ENCODE data around the gene NDST4. TPM values are rescaled to one million over a fixed set of nuclear protein-coding genes. Genes with fewer than 3 reads are reported as not detected.
"Not testable (repeated sequence)": the region's sequence is repeated elsewhere in the genome, so short reads cannot be mapped to it uniquely, and the experiment has no call there.

NDST4 gene
- total RNA-seq, 1 donor from 2014 or later: not detected

GRCh38 chr4:115076691-115077090 is 36.7 kb downstream of the NDST4 start:
- no peak for ATAC-seq
- intact Hi-C loops (cut with micrococcal nuclease): no loop called here
- DNase-seq: no peak

GRCh38 chr4:115058533-115058932 is 54.9 kb downstream of the NDST4 start:
- no peak for DNase-seq
- intact Hi-C loops (cut with micrococcal nuclease): no loop called here
- no peak for ATAC-seq

GRCh38 chr4:115054836-115055235 is 58.6 kb downstream of the NDST4 start:
- intact Hi-C loops (cut with micrococcal nuclease): no loop called here
- ATAC-seq (no peak), DNase-seq (no peak)

GRCh38 chr4:115053313-115053712 is 60.1 kb downstream of the NDST4 start:
- DNase-seq (no peak), ATAC-seq (no peak)
- intact Hi-C loops (cut with micrococcal nuclease): no loop called here

- intact Hi-C loops (cut with micrococcal nuclease): no loop called here
- DNase-seq (no peak), ATAC-seq (no peak)
Observed at GRCh38 chr4:115042496-115042895, 70.9 kb downstream of the NDST4 start.

GRCh38 chr4:115030281-115030680 is 83.1 kb downstream of the NDST4 start:
- intact Hi-C loops (cut with micrococcal nuclease): no loop called here
- no peak for DNase-seq
- ATAC-seq: no peak

GRCh38 chr4:115028682-115029410 is 84.6 kb downstream of the NDST4 start:
- intact Hi-C loops (cut with micrococcal nuclease): no loop called here
- no peak for DNase-seq
- no peak for ATAC-seq

- ATAC-seq (no peak), DNase-seq (no peak)
- intact Hi-C loops (cut with micrococcal nuclease): no loop called here
Observed at GRCh38 chr4:114999880-115000279, 113.5 kb downstream of the NDST4 start.

- DNase-seq: no peak
- intact Hi-C loops (cut with micrococcal nuclease): no loop called here
- ATAC-seq: no peak
Observed at GRCh38 chr4:114998316-114998715, 115.1 kb downstream of the NDST4 start.

- intact Hi-C loops (cut with micrococcal nuclease): no loop called here
- DNase-seq: no peak
- no peak for ATAC-seq
Observed at GRCh38 chr4:114997576-114998247, 115.7 kb downstream of the NDST4 start.

- intact Hi-C loops (cut with micrococcal nuclease): no loop called here
- DNase-seq (no peak), ATAC-seq (no peak)
Observed at GRCh38 chr4:114986133-114986532, 127.3 kb downstream of the NDST4 start.

GRCh38 chr4:114980932-114981708 is 132.3 kb downstream of the NDST4 start:
- ATAC-seq (no peak), DNase-seq (no peak)
- intact Hi-C loops (cut with micrococcal nuclease): no loop called here

- intact Hi-C loops (cut with micrococcal nuclease); ATAC-seq; DNase-seq: not testable (repeated sequence)
Observed at GRCh38 chr4:114980399-114980798, 133.0 kb downstream of the NDST4 start.

GRCh38 chr4:114976901-114977300 is 136.5 kb downstream of the NDST4 start:
- ATAC-seq (no peak), DNase-seq (no peak)
- intact Hi-C loops (cut with micrococcal nuclease): no loop called here

- ATAC-seq: no peak
- no peak for DNase-seq
- intact Hi-C loops (cut with micrococcal nuclease): no loop called here
Observed at GRCh38 chr4:114964026-114964425, 149.4 kb downstream of the NDST4 start.

GRCh38 chr4:114945616-114946015 is 167.8 kb downstream of the NDST4 start:
- DNase-seq: no peak
- no peak for ATAC-seq
- intact Hi-C loops (cut with micrococcal nuclease): no loop called here

GRCh38 chr4:114941503-114941902 is 171.9 kb downstream of the NDST4 start:
- DNase-seq (no peak), ATAC-seq (no peak)
- intact Hi-C loops (cut with micrococcal nuclease): no loop called here

GRCh38 chr4:114927881-114928280 is 185.5 kb downstream of the NDST4 start:
- DNase-seq (no peak), ATAC-seq (no peak)
- intact Hi-C loops (cut with micrococcal nuclease): no loop called here

- DNase-seq (no peak), ATAC-seq (no peak)
- intact Hi-C loops (cut with micrococcal nuclease): no loop called here
Observed at GRCh38 chr4:114926583-114926982, 186.8 kb downstream of the NDST4 start.

- no peak for ATAC-seq
- no peak for DNase-seq
- intact Hi-C loops (cut with micrococcal nuclease): no loop called here
Observed at GRCh38 chr4:114924311-114924710, 189.1 kb downstream of the NDST4 start.

Data from left ventricle myocardium superior (tissue), 1 donor.